HG03354 (cell line): Measurements from ENCODE around the gene OSBPL10.

Experiments used
- ATAC-seq: cut with Tn5 transposase; IDR thresholded peaks from one replicate; pipeline ENCODE4 v1.9.1; 2021; ENCODE audit warnings: mild to moderate bottlenecking; ENCODE audit not compliant: unreplicated experiment, poor library complexity, severe bottlenecking

Gene OSBPL10

DNA sequence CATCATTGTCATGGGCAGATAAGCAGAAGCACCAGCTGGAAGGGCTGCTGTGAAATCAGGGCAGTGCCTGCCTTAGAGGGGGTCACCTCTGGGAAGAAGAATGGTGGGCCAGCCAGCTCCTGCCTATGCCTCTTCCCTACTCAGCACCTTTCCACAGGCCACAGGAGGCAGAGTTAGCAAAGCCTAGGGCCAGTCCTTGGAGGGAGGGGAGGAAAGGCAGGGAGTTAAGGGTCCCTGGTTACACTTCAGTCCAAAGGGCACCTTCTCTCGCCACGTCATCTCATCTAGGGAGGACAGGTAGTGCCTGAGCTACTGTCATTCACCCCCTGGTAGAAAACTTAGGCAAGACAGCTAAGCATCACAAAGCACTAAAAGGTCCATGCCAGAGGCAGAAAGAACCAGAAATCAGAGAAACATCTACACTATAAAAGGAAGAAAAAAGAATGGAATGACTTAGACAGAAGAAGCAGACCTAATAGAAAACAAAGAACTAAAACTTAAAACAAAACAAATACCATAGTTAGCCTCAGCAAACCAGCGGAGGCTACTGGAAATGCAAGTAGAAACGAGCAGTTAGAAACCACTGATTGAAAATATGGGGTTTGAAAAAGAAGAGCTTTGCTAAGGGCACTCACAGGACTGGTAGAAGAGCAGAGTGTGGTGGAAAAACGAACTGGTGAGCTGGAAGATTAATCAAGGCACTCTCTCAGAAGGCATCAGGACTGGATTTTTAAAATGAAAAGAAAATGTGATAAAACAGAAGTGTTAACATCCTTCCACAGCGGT, 84.2 kb downstream of the OSBPL10 start:
- ATAC-seq = no peak

DNA sequence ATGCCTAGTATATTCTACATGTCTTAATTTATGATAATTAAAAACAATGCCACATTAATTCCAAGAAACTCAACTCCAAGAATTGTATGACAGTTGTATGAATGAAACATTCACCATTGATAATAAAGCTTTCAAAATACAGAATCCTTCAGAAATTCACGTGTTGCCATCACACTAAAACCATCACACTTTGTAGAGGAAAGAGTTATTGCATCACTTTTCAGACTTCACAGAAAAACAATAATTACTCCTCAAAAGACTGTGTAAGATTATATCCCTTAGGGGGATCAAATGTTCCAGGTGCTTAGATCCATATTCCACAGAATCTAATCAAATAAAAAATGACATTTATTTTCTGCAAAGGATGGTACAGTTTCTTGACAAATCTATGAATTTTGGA, 85.0 kb downstream of the OSBPL10 start:
- no peak for ATAC-seq

DNA sequence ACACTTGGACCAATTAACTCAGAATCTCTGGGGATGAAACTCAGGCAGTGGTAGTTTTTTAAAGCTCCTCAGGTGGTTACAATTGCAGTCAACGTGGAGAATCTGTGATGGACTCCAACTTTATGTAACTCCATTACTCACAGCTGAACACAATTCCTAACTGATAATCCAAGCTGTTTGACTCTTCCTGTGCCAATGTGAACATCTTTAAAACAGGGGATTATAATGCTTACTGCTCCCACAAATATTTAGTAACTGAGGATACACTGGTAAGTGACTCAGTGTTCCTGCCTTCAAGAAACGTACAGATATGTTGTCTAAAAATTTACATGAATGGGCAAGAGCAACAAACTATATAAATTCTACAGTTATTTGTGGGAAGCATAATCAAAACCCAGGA, 85.6 kb downstream of the OSBPL10 start:
- no peak for ATAC-seq

DNA sequence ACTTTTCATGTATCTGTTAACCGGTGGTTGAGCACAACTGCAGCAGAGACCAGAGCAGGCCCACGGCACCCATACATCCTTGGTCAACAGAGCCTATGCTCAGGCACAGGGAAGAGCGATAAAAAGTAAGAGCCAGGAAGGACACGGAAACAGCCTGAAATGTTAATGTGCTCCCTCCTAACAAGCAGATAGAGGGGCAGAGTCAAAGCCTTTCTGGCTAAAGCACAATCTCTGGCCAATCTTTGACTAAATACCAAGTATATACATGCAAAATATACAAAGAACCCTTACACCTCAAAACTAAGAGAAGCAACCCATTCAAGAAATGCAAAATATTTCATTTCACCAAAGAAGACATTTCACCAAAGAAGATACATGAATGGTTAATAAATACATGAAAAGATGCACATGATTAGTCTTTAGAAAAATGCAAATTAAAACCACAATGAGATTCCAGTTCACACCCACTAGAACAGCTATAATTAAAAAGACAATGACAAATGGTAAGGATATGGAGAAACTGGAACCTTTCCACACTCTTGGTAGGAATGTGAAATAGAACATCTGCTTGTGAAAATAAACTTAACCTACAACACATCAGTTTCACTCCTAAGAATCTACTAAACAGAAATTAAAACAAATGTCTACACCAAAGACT, 88.0 kb downstream of the OSBPL10 start:
- ATAC-seq = peak; percentile 68

DNA sequence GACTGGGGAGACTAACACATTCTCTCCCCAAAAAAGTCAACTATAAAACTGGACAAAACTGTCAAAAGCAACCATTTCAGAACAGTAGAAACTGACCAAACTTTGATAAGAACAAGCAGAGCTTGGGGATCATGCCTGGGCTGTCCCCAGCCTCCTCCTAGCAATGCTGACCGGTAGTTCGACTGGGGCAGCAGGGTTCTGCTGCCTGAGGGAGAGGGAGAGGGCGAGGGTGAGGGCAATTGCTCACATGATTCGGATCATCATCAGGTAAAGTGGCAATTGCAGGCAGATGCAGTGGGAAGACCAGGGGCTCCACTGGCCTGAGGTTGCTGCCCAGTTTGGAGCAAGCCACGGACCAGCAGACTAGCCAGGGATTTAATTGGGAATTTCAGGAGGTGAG, 88.6 kb downstream of the OSBPL10 start:
- ATAC-seq = no peak

DNA sequence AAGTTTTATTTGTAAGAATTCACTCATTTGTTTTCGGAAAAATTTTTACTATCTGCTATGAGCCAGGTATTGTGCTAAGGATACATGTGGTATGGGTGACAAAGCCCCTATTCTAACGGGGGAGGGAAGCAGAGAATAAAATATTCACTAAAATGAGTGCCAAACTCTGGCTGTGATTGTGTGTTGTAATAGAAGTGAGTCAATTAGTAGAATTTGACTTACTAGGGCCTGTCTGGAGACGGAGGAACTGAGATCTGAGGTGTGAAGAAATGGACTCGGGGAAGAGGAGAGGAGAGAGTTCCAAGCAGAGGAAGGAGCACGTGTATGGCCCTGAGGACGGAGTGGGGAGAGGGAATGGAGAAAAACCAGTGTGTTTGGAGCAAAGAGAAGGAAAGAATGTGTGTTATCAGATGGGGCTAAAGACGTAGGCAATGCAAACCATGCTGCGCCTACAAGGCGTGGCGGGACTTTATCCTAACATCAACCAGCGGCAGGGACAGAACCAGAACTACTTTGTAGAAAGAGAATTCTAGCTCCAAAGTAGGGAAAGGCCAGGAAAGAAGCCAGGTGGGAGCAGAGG, 89.1 kb downstream of the OSBPL10 start:
- ATAC-seq = no peak

DNA sequence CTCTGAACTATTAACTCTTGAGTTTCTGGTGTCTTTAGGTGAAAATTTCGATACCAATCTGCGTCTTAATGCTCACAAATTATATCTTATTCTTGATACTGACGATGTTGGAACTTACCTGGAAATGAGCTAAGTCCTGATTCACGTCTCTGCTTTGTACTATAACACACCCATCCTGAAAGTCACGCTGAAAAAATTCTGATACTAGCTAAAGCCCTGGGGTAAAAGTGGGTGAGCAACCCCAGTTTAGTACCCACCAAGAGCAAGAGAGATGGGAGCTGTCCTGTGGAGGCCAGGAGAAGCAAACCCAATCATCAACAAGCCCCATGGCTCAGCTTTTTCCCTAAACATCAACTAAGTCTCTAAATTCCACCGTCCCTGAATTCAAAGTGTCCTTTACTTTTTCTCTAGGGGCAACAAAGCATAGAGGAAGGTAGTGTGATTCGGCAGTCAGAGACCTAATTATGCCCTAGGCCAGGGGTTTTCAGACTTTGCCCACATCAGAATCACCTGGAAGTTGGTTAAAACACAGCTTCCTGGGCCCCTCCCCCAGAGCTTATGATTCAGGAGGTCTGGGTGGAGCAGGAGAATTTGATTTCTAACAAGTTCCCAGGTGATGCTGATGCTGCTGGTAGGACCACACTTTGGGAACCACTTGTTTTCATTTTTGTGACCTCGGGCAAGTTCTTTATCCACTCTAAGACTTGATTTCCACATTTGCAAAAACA, 90.2 kb downstream of the OSBPL10 start:
- no peak for ATAC-seq

DNA sequence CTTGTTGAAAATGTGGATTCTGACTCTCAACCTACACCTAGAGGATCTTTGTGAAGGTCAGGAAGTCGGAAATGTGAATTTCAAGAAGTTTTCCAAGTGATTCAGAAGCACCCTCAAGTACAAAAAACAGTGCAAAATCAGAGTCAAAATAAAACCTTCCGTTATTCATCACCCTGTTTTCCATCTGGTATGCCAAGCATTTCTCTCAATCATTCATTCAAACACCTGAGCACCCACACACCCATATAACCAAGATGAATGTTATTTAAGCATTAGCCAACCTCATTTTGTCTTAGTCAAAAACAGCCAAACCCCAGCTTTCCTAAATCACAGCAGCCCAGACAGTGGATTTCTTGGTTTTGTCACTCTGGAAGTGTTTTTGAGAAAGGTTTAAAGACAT, 91.1 kb downstream of the OSBPL10 start:
- no peak for ATAC-seq

DNA sequence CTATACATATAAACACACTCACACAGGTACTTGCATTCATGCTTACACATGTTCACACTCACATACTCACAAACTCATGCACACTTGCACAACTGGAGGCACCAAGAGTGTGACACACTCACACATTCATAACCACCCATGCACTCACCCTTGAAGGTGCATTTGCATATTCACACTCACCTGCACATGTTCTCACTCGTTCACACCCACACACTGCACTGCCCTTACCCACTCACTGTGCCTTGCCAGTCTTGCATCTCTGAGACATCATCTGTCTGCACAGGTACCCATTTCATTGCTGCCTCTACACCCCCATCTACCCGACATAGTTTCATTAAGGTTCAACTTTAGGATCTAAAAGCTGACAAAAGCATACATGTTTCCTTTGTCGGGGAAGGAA, 95.8 kb downstream of the OSBPL10 start:
- no peak for ATAC-seq

DNA sequence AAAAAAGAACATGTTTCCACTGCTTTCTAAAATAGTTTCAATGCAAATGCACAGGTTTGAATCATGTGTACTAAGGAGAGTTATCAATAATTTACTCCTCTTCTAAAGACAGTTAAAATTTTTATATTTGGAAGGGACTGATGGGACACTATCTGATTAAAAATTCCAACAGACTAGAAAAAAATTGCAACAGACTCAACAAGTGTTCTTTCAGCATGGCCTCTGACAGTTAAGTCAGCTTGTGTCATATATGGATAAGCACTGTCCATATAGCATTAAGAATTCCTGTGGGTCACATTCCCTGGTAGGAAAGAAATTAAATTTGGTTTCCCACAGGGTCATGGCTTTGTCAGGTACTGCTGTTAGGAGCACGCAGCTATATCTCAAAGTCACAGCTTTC, 96.8 kb downstream of the OSBPL10 start:
- ATAC-seq = no peak

DNA sequence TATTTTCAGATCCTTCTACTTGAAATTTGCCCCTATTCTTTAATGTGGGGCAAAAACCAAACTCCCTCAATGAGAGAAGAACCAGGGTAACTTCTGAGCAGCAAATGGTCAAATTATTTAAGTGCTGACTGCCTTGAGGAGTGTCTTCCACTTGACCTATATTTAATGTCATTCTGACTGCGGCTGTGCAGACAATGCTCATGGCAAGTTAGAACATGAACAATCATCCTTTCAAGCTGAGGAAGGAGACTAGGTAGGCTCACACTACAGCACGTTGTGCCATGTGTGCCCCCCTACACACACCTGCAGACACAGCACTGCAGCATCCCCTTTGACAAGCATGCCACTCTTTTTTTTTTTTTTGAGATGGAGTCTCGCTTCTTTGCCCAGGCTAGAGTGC, 98.2 kb downstream of the OSBPL10 start:
- no peak for ATAC-seq

DNA sequence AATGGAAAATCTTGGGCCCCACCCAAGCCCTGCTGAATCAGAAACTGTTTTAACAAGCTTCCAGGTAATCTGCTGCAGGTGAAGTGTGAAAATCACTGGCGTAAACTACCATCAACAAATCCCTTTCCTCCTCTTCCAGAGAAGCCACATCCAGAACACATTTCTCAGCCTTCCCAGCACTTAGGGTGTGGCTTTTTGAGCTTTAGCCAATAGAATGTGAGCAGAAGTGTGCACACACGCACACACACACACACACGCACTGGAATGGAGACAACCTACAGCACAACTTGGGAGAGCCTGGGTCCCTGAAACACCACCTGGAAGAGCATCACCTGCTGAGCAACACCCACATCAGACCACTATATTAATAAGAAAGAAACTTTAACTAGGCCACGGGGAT, 98.6 kb downstream of the OSBPL10 start:
- no peak for ATAC-seq

DNA sequence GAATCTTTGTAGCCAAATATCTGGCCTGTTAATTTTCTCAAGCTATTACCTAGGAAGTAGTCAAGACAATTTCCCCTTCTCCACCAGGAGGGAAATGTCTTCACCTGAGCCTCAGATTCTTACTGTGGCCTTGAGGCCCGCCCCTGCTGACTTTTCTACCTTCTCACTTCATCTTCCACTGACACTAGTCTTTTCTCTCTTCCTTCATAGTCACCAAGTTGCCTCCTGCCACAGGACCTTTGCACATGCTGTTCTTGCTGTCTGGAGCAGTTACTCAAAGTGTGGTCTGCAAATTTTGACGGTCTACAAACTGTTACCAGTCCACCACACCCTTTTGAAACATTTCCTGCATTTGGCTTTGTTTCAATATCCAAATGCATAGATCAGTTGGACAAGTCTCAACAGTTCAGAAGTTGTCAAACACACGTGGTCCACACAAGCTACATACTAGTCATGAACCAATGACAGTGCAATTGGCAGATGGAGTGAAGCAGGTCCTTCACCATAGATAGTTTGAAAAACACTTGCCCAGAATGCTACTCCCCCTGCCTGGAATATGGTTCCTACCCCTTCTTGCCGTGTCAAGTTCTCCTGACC, 100.5 kb downstream of the OSBPL10 start:
- no peak for ATAC-seq

DNA sequence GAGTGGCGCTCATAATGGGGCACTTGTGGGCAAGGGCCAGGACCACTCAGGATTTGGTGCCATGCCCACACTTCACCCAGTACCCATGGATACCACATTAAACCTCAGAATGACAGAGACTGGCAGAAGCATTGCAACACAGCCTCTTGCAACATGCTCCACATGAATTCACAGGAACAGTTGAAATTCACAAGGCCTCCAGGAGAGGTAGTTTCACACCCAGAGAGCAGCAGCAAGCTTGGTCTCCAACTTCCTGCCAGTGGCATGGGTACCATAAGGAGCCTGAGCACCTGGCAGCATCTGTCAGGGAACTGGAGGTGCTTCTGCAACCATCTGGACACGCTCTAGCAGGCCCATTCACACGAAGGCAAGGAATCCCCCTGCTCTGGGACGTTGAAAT, 101.0 kb downstream of the OSBPL10 start:
- peak; percentile 53 for ATAC-seq

DNA sequence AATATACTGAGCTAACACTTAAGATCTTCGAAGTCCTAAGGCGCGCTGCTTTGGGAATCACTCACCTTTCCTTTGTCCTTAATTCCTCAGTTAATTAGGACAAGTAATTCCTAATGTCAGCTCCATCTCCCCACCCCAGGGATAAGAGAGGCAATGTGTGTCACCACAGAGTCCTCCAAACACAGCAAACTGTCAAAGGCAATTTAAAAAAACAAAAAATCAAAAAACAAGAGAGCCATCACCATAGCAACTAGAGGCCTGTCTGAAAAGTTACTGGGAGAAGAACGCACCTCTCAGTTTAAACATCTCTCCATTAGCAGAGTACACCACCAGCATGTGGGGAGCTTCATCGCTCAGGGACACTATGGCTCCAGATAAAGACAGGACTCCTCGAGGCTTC, 101.7 kb downstream of the OSBPL10 start:
- no peak for ATAC-seq

DNA sequence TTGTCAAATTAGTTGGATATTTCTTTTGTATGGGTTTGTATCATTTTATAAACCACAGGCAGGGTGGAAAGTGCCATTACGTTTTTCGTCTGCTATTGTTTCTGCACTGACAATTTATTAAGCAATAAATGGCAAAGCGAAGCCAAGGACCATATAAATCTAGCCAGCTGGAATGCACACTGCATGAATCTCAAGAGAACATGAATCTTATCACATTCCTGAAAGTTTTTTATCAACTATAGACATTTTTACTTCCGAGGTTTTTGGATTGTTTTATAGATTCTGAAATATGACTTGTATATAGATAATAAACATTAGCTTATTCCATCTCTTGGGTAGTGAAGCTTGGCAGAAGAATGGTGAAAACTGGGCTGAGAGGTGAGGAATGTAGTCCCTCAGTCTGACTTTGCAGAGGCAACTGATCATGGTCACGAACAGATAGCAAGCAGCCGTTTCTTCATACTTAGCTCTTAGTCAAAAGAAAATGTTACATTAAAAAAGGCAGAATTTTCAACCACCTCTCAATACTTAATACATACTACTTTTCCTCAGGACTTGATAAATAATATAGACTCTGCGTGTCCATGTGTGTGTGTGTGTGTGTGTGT, 102.7 kb downstream of the OSBPL10 start:
- no peak for ATAC-seq

DNA sequence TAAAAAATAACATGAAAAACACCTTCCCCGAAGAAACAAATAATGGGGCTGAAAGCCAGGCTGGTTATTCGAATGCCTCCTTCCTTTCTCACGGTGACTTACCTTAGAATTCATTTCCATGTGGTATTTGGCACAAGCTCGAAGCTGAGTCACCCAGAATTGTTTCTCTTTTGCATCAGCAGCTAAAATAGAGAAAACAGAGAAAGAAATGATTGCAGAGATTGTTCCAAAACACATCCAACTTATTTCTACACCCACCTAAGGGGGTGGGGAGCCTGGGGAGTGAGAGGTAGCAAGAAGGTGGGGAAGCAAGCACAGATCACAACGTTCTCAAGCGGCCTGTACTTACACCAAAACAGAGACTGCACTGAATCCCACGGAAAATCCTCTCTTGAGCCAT, 104.7 kb downstream of the OSBPL10 start:
- no peak for ATAC-seq

DNA sequence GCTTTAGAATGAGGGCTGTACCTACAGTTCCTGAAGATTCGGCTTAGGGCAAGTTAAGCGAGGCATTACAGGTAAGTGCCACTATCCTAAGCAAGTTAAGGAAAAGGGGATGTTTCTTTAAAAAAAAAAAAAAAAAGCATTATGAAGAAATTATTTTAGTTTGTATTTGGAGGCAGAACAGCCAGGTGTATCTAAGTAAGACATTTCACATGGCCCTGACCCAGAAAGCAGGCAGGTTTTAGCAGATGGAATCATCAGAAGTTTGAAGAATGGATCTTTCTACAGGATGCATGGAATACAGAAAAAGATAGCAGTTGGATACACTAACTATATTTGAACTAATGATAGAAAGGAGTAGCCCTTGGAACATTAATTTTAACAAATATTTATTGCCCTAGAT, 105.6 kb downstream of the OSBPL10 start:
- ATAC-seq = no peak

DNA sequence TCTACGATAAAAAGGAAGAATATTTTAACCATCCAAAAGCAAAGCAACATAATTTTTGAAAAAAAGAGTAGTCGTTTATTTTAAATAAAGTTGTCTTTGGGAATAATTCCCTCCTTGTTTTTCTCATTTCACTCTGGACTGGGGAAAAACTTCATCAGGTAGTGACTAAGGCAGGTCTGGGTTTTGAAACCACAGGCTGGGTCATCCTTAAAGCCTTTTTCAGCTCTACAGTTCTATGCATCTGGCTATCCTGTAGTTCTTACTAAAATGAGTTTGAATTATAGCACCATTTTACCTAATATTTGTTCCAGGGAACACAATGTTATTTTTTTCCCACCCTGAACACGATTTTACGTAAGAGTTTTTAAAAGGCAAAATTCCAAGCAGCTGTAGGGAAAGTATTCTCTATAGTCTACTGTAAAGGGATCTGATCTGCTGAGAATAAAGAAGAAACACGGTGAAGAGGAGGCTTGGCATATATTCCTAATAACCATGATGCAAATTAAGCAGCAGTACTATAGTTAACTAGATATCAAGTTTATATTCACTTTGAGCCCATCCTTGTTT, 107.7 kb downstream of the OSBPL10 start:
- ATAC-seq = no peak
